Measurements from ENCODE around the gene CLN5.

DNA sequence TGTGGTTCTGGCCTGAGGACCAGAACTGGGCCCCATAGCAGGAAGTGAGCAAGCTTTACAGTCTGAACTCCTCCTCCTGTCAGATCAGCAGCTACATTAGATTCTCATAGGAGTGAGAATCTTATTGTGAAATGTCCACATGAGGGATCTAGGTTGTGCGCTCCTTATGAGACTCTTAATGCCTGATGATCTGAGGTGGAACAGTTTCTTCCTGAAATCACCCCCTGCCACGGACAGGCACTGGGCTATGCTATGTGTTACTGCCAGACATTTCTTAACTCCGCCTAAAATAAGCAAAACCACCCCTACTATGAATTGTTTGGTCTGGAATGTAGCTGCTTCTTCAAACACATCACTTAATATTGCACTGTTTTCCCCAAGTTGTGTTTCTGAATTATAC is 30.5 kb downstream of the CLN5 start:
- TF ChIP-seq, protein P1, sequence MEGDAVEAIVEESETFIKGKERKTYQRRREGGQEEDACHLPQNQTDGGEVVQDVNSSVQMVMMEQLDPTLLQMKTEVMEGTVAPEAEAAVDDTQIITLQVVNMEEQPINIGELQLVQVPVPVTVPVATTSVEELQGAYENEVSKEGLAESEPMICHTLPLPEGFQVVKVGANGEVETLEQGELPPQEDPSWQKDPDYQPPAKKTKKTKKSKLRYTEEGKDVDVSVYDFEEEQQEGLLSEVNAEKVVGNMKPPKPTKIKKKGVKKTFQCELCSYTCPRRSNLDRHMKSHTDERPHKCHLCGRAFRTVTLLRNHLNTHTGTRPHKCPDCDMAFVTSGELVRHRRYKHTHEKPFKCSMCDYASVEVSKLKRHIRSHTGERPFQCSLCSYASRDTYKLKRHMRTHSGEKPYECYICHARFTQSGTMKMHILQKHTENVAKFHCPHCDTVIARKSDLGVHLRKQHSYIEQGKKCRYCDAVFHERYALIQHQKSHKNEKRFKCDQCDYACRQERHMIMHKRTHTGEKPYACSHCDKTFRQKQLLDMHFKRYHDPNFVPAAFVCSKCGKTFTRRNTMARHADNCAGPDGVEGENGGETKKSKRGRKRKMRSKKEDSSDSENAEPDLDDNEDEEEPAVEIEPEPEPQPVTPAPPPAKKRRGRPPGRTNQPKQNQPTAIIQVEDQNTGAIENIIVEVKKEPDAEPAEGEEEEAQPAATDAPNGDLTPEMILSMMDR (IDR thresholded peaks at IDR 0.05; ENCODE audit: extremely low read depth in 1 of 2, insufficient read depth in 1 of 2, low read depth in 1 of 2, low read length in 2 of 2), result no peak
- TF ChIP-seq POLR2AphosphoS5 (IDR thresholded peaks at IDR 0.05; ENCODE audit: insufficient read depth, low read depth, low read length) (no peak), EZH2 (IDR thresholded peaks at IDR 0.05; ENCODE audit: borderline replicate concordance, low read depth, low read length, severe bottlenecking) (no peak), POLR2A (IDR thresholded peaks at IDR 0.05; ENCODE audit: low read depth, low read length) (no peak), GATA2 (IDR thresholded peaks at IDR 0.05; ENCODE audit: insufficient read depth, insufficient read length, low read depth, low read length) (no peak), FOS (IDR thresholded peaks at IDR 0.05; ENCODE audit: borderline replicate concordance, insufficient read depth, low read length) (no peak), JUN (IDR thresholded peaks at IDR 0.05; ENCODE audit: borderline replicate concordance, insufficient read depth, insufficient read length, low read depth) (no peak), MYC (IDR thresholded peaks at IDR 0.05; ENCODE audit: low read depth, low read length) (no peak)
- TF ChIP-seq, protein P2, sequence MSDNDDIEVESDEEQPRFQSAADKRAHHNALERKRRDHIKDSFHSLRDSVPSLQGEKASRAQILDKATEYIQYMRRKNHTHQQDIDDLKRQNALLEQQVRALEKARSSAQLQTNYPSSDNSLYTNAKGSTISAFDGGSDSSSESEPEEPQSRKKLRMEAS (IDR thresholded peaks at IDR 0.05; ENCODE audit: insufficient read depth, insufficient read length), result no peak
